GM21825 (cell line): ENCODE data around the gene PLEKHD1.
"Not testable (repeated sequence)": the region's sequence is repeated elsewhere in the genome, so short reads cannot be mapped to it uniquely, and the experiment has no call there.

ENCODE experiments used
- ATAC-seq: cut with Tn5 transposase; IDR thresholded peaks from one replicate; pipeline ENCODE4 v1.9.1; 2021; ENCODE audit warnings: mild to moderate bottlenecking, moderate library complexity; ENCODE audit not compliant: unreplicated experiment

PLEKHD1 gene

DNA sequence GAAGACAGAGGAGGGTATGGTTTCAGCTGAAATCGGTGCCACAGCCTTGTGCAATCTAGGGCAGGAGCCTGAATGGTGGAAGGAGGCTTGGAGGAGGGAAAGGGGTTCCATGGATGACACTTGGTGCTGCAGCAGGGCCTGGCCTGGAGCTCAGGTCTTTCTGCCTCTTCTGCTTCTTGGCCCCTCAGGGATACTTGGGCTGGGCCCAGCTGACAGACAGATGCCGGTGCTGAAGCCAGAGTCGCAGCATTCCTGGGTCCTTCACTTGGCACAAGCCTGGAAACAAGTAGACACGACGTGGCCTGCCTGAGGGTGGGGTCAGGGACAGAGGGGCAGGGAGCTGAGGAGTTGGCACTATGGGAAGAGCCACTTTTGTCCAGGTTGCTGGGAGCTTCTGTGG, 4.4 kb upstream of the PLEKHD1 start:
- ATAC-seq = no peak

GRCh38 chr14:69481815-69482568, 2.5 kb upstream of the PLEKHD1 start:
- peak; percentile 89 for ATAC-seq

DNA sequence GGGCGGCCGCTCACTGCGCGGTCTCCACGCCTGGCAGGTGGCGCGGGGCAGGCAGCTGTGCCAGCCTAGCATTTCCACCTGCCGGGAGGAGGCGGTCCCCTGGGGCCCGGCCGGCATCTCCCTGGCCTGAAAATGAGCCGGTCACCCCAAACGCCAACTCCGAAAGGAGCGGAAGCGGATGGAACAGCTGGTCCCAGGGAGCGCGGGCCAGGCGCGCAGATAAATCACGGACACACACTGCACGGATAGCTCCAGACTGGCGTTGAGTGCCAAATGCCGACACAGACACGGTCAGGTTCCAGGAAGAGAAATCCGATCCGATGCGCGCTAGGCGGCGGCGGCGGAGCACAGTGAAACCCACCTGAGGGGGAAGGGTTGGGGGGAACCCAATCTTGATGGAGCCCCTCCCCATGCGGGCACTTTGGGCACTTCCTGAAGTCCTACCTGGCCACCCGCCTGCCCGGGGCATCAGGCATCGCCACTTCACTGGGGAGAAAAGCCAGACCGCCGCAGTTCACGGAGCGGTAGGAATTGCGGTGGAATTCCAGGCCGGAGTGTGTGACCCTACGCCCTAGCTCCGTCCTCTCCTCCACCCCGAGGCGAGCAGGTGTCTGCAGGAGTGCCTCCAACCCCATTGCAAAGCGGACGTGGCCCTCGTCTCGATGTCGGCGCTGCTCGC, 624 bp upstream of the PLEKHD1 start:
- ATAC-seq = no peak

GRCh38 chr14:69485315-69485660, 760 bp downstream of the PLEKHD1 start:
- no peak for ATAC-seq

DNA sequence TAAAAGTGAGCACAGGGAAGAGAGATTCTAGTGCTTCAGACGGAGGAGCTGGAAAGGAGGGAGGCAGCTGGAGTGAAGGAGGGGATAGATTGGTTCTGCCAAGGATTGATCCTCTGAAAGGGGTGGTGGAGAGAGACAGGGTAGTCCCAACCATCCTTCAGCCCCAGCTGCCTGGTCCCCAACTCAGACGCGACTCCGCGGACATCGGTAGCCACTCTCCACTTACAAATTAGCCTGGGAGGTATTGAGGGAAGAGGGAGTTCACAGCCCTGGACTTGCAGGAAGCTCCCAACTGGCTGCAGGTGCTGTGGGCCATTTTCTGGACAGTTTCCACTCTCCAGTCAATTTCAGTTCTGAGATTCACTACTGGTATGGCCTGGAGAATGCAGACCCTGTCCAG, 1.2 kb downstream of the PLEKHD1 start:
- no peak for ATAC-seq

DNA sequence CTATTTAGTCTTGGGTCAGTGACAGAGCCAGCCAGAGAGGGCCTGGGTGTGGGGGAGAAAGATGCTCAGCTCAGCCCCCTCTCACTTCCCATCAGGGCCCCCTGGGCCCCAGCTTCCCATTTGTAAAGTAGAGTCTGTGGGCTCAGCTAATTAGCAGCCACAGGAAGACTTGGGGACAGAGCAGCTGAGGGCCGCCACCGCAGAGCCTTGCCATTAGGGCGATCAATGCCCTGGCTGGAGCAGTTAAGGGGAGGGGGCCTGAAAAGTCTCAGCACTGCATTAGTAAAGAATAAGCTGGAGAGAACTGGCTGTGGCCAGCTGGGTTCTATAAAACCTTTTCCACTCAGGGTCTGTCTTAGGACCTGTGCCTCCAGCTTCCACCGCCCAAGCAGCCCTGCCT, 2.7 kb downstream of the PLEKHD1 start:
- ATAC-seq = no peak

DNA sequence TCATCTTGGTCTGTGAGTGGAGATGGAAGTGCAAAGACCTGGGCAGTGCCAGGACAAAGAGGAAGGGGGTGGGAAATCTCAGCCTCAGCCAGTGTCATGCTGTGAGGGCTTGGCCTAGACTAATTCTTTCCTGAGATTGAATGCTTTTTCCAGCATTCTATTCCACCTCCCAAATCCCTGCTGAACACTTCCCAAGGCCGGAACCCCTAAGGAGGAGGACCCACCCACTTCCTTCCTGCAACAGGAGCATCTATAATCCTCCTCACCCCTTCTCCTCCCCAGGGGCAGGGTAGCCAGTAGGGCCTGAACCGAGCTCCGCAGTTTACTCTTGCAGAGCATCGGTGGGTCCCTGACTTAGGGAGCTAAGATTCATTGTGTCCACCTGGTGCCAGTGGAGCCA, 3.2 kb downstream of the PLEKHD1 start:
- no peak for ATAC-seq

- no peak for ATAC-seq
These were observed 5.0 kb downstream of the PLEKHD1 start for GRCh38 chr14:69489495-69489894.

GRCh38 chr14:69490219-69490918, 5.8 kb downstream of the PLEKHD1 start:
- ATAC-seq = no peak

DNA sequence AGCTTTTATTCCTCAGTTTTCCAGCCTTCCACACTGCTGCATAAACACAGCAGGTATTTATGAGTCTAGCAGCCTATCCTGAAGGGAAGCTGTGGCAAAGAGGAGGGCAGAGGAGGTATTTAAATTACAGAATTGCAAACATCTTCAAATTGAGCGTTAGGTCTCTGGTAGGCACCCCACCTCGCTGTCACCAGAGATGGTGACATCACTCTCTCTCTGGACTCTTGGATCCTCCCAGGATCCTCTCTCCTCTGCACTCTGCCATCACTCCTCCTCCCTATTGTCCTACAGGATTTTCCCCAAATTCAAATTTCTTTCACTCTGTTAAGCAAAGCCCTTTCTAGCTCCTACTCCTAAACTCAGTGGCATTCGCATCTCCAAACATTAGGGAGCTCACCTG, 6.7 kb downstream of the PLEKHD1 start:
- no peak for ATAC-seq

DNA sequence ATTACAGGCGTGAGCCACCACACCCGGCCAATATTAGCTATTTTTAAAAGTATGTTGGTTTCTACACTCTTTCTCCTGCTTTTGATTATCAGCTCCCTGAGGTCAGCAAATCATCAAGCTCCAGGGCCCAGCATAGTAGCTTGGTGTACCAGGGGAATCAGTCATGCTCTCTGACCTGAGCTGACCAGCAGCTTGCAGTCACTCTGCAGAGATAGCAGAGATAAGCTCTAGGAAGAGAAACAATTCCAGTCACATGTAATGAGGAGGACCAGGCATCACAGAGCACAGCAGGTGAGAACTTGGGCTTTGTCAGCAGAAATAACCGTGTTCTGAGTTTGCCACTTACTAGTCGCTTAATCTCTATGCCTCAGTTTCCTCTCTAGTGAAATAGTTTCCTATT, 8.5 kb downstream of the PLEKHD1 start:
- no peak for ATAC-seq

GRCh38 chr14:69493791-69494190, 9.3 kb downstream of the PLEKHD1 start:
- ATAC-seq = no peak

GRCh38 chr14:69495341-69495921, 10.9 kb downstream of the PLEKHD1 start:
- no peak for ATAC-seq

DNA sequence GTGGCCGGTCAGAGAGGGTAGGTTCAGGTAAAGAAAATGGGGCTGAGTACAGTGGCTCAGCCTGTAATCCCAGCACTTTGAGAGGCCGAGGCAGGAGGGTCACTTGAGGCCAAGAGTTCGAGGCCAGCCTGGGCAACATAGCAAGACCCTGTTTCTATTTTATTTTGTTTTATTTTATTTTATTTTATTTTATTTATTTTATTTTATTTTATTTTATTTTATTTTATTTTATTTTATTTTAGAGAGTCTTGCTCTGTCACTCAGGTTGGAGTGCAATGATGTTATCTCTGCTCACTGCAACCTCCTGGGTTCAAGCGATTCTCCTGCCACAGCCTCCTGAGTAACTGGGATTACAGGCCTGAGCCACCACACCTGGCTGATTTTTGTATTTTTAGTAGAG, 13.3 kb downstream of the PLEKHD1 start:
- not testable (repeated sequence) for ATAC-seq

DNA sequence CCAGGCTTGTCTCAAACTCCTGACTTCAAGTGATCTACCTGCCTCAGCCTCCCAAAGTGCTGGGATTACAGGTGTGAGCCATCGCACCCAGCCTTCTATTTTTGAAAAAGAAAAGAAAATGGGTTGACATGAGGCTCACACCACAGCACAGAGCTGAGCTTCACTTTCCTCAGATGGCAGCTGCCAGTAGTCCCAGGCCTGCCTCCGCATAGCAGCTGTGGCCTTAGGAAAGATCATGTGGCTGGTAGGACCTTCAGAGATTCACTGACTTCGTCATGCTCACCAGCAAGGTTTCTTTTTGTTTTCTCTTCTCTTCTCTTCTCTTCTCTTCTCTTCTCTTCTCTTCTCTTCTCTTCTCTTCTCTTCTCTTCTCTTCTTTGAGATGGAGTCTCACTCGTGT, 13.8 kb downstream of the PLEKHD1 start:
- not testable (repeated sequence) for ATAC-seq

GRCh38 chr14:69499436-69499835, 14.9 kb downstream of the PLEKHD1 start:
- ATAC-seq = no peak

DNA sequence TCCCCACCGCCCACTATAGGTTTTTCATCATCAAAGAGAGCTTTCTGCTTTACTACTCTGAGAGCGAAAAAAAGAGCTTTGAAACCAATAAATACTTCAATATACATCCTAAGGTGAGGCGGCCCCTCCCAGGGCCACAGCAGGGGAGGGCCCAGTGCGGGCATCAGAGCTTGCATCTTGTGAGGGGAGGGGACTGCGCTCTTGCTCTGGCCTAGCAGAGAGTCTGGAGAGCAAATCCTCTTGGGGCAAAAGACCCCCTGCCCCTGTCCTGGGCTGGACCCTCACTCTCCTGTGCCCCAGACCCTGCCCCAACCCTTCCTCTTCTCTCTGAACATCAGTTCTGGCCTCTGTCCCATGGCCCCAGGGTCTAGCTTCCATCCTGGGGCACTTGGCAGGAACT, 15.6 kb downstream of the PLEKHD1 start:
- ATAC-seq = no peak

- ATAC-seq = no peak
These were observed 16.2 kb downstream of the PLEKHD1 start for GRCh38 chr14:69500736-69501135.

DNA sequence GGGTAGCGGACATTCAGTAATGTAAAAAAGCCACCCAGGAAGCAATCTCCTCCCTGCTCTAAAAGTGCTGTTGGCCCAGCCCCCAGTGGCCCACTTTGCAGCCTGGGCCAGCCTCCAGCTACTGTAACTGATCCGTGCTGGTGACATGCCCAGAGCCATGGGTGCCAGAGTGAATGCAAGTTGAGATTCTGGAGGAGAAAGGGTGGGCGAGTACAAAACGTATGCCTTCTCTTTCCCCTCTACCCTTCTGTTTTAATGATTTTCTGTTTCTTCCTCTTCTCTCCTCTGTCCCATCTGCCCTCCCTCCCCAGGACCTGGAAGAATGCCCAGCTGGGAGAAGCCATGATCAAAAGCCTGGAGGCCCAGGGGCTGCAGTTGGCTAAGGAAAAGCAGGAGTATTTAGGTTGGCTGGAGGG, 16.9 kb downstream of the PLEKHD1 start:
- no peak for ATAC-seq

GRCh38 chr14:69504775-69505174, 20.2 kb downstream of the PLEKHD1 start:
- ATAC-seq = no peak

DNA sequence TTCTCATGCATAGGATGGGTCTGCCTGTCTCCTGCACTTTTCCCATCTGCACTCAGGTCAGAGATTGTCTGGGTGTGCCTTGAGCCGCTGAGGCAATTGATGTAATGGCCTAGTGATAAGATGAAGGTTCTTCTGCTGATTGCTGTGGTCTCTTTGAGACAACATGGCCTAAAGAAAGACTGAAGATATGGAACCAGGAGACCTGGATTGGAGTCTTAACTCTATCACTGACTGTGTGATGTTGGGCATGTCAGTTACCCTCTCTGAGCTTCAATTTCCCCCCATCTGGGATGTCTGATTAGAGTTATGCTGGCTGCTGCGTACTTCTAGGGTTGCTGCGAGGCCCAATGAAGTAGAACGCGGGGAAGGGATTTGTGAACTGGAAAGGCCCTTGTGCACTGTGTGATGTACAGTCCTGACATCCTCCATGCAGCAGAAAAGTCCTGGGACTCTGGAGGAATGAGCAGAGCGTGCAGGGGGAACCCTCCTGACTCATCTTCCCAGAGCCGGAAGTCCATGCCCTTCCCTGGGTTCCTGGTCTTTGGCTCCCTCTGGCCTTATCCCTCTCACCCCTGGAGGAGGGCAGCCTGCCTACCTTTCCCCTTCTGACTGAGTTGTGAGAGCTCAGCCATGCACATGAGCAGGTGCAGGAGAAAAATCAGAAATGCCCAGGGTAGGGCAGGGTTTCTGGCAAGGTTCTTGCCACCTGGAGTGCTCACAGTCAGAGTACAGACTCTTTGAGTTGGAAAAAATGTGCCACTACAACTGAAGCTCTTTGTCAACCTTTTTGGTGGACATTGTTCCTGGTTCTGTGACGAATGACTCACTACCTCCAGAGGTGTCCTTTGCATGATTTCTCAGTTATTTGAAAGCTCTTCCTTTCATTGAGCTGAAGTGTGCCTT, 21.1 kb downstream of the PLEKHD1 start:
- ATAC-seq = no peak
